Adrenal gland (tissue), 5 donors: Measurements from ENCODE around the gene GLTPD2.

ENCODE experiments used
- CTCF ChIP-seq, 6 experiments: fragments of 450-650 bp in 4 of 6; fragments of 200-600 bp in 2 of 6; sonication (generic) in 1 of 6; IDR thresholded peaks; 1 replicate in 5 of 6; 2 replicates in 1 of 6; pipeline versions ENCODE4 v1.5.1 to v1.8.0; 2016 to 2021; ENCODE audit warnings: antibody characterized with exemption in 6 of 6, mild to moderate bottlenecking in 2 of 6, moderate library complexity in 1 of 6
- POLR2A ChIP-seq, 2 donors: fragments of 450-650 bp; IDR thresholded peaks; one replicate each; pipeline ENCODE4 v1.6.1; 2017; ENCODE audit warnings: antibody characterized with exemption in 2 of 2, mild to moderate bottlenecking in 2 of 2, moderate library complexity in 1 of 2
- donor health status: DM: no; HTN: no; CAD: no.

- peak in 3 of 6 experiments; percentile 14 to 25 (median 15) for TF ChIP-seq CTCF (IDR thresholded peaks at IDR 0.05)
- TF ChIP-seq POLR2A (IDR thresholded peaks at IDR 0.05): no peak
These were observed 26.4 kb downstream of the GLTPD2 start for GRCh38 chr17:4815043-4815675.
